A549 treated with ZK216348 at 1 μM for 4 hours (cell line): ENCODE results near the gene UFC1. TPM values are rescaled to one million over a fixed set of nuclear protein-coding genes. Genes with fewer than 3 reads are reported as not detected.

Experiments used
- total RNA-seq: library from RNA; stranded (reverse); fragments of 200-300 nt; extraction: Qiagen RNA extraction; gene quantifications from 5 replicates; pipeline ENCODE4 v1.2.3, GENCODE V29; 2022; ENCODE audit warnings: low read depth

The UFC1 gene
- 85.4 to 154 TPM (median 93.0 TPM) in 5 replicates for total RNA-seq

DNA sequence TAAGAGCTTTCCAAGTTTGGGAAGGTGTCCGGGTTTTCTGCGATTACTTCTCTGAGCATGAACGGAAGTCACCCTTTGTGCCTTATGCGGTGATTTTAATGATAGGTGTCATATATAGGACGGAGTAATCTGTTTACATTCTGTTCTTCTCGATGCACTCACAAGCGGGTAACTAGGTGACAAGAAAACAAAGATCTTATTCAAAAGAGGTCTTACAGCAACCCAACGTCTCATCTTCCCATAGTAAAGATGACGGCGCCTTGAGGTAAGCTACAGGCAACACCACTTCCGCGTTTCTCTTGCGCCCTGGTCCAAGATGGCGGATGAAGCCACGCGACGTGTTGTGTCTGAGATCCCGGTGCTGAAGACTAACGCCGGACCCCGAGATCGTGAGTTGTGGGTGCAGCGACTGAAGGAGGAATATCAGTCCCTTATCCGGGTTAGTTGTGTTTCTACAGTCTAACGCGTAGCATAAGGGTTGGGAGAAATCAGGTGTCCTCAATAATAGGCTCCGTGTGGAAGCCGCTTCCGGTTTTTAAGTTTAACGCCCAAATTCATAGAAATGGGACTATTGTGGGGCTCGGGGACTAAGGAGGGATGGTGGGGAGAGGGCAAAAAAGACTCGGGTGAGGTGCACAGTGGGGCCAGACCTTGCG is at the start of gene UFC1:
Gene UFC1, plus strand, starts transcription at position 297 of the 656 bp plus-strand sequence. Its CDS starts 20 bp downstream, at position 317.

DNA sequence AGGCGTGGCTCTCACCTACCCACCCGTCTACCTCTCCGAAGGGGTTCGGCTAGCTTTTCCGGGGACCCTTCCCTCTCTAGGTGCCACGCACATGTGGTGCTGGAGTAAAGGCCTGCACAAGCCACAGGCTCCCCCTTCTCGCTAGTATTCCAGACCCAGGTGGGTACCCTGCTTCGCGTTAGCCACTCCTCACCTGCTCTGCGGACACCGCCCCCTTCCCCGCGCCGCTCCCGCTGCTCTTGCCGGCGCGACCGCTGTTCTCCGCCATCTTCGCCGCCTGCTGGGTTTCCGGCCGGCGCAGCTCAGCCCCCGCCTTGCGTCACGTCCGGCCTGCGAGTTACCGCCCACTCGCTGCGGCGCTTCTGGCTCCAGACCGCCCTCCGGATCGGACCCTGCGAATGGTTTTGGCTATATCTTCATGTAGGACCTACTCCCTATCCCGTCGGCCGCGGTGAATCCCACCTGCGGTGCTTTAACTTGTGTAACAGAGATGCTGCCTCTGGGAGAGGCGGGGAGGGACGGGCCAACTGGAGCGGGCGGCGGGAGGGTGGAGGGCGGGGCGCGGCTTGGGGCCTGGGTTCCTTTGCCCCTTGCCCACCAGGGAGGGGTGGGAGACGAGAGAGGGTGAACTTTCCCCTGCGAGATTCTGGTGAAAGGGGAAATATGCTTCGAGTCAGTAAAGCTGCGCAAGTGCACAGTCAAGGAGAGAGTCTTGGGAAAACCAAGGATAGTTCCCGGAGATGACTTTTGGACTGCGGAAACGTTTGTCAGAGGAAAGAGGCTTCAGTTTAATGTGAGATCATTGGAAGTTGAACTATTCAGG is 35.8 kb upstream of the UFC1 start, which contains the start of the genes NIT1 and PFDN2:
Gene NIT1, plus strand, starts transcription at position 347 of the 823 bp plus-strand sequence. Its CDS starts 72 bp downstream, at position 419.
Gene PFDN2, minus strand, starts transcription at position 279 of the 823 bp plus-strand sequence. Its CDS starts 11 bp downstream, at position 268.

DNA sequence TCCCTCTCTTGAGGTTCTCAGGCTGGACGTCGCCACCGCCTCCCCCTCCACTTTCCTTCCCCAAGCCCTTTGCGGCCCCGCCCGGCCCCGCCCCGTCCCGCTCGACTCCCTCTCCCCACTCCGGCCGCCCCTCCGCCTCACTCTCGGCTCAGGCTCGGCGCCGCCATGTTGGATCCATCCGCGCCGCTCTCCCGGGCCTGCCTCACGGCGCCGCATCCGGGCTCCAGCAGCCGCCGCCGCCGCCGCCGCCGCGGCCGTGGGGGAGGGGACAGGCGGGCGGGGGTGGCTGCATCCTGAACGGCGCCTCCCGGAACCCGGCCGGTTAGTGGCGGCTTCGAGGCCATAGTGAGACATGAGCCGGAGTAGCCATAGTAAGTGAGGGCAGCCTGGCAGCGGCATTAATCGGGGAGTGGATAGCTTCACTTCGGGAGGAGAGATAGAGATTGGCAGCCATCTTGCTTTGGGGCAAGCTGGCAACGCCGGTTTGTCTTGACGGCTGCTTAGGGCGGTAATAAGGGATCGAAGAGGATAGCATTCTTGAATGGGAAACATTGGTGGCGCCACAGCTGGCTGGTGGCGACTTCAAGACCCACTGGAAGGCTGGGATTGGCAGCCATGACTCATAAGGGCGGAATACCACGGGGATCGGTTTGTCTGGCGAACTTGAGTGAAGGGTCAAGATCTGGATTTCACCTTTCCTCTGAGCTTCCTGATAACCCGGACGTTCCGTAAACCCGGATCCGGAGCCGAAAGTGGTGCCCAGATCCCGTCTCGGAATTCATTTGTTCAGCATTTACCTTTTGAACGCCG is 21.2 kb upstream of the UFC1 start, which contains the start of gene DEDD:
Gene DEDD, minus strand, starts transcription at position 258 of the 810 bp plus-strand sequence. CDS start 8,205 bp downstream, outside the sequence.

DNA sequence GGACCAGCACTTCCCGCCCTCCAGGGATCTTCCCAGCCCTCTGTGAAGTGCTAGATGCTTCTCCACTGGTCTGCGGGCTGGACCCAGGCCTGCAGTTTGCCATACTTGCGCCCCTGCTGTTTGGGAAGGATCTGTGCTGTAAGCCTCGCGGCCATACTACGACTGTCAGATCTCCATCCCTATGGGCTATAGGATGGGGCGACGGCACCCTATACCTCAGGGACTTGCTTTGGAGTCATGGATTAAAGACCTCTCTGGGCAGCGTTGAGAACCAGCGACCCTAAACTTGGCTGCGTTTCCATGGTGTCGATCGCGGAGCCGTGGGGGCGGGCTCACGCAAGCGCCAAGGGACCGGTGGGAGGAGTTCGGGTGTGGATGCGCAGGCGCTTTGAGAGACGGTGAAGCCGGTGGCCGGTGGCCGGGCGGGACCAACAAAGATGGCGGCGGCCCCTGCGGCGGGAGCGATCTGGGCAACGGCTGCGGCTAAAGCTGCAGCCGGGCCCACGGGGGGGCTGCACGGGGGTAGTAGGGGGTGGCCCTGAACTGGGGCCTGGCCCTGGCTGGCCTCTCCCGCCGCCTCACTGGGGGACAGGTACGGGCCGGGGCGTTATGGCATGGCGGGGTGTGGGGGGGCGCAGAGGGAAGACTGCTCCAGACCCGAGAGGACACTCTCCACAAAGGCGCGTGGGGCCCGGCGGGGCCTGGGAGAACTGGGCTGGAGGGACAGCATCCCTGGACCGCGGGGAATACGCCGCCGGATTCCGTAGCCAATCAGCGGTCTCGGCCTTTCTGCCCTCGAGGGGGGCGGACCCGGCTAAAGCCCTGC is 5.5 kb downstream of the UFC1 start, which contains the start of gene USP21:
Gene USP21, plus strand, starts transcription at position 414 of the 826 bp plus-strand sequence. CDS start 1,141 bp downstream, outside the sequence.

DNA sequence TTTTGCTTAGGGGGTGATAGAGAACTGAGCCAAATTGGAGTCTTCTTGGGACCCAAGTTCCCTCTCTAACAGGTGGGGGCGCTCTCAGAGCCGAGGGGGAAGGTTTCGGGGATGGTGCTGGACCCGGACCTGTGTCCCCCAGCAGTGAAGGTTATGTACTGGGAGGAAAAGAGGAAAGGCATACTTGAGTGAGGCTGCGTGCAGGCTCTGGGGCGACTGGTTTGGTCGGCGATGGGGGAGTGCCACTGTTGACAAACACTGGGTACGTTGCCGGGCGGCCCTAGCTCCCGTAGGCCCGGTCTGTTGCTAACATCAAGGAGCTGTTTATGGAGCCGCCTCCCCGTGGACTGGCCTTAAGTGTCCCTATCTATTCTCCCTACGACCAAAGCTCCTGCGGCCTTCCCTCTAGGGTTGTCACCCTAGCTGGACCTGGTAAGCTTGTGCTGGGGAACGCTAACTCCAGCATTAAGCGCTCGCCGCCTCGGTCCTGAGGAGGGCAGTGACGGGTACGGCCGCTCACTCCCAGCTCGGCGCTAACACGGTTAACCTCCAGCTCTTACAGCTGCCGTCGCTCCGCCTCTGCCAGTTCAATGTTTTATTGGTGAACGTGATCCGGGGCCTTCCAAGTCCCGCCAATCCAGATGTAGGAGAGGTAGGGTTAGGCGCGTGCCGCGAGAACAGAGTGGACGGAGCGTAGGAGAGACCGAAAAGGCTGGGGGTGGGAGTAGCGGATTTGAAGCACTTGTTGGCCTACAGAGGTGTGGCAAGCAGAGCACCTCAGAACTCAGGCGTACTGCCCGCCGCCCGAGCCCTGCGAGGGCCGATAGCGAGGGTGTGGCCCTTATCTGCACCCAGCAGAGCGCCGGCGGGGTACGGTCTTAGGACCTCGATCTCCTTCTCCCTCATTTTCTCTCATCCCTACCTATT is 12.2 kb downstream of the UFC1 start, which contains the start of gene PPOX:
Gene PPOX, plus strand, starts transcription at position 685 of the 927 bp plus-strand sequence. CDS start 422 bp downstream, outside the sequence.

DNA sequence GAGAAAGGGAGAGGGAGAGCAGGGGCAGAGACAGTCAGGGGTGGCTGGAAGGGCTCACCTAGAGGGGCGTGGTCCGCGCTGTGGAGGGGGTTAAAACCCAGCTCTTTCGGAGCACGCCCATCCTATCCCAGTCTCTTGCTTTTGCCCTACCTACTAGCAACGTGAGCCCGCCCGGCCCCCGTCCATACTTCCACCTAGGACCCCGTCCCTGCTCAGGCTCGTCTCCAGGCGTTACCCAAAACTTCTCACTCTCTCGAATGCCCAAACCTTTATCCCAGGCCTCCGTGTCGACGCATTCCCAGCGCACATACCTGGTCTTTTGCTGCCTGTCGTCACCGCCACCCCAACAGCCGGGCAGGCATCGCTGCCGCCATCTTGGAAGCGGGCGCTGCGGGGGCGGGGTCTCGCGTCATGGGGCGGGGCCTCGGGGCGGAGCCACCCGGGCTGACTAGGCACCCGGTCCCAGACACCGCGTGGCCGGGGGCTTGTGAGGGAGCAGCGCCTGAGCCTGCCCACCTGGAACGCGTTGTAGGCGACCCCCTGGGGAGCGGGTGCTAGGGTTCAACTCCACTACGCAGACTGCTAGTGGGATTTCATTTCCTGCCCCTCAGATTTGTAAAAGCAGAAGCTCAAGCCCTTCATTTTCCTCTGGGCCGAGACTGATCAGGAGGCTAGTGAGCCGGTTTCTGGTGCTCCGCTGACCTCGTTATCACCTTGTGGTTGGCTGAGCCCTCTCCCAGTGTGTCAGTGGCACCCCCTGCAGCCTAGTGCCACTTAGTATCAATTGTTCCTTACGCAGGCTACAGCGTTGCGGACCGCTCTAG is 23.5 kb downstream of the UFC1 start, which contains the start of gene B4GALT3:
Gene B4GALT3, minus strand, starts transcription at position 396 of the 824 bp plus-strand sequence. CDS start 1,447 bp downstream, outside the sequence.

DNA sequence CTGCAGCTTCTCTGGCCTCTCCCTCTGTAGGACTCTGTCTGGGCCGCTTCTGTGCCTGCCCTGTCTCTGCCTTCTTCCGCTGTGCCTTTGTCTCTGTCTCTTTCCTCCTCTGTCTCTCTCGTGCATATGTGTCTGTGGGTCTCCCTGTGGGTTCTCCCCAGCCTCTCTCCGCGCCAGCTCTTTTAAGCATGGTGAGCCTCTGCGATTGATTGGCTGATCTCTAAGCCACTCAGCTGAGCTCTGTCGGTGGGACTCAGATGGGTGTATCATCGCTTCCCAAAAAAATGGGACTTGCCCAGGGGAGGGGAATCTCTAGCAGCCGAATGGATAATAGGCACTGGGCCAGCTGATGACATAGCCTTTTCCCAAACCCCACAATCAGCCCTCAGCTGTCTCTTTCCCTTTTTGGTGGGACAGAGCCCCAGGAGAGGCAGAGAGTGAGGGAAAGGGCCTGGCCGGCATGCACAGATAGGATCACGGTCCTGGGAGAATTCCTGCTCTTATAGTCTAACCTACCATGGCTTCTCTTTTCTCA is 45.2 kb downstream of the UFC1 start, which contains the start of gene ADAMTS4:
Gene ADAMTS4, minus strand, starts transcription at position 158 of the 535 bp plus-strand sequence. CDS start 427 bp downstream, outside the sequence.

DNA sequence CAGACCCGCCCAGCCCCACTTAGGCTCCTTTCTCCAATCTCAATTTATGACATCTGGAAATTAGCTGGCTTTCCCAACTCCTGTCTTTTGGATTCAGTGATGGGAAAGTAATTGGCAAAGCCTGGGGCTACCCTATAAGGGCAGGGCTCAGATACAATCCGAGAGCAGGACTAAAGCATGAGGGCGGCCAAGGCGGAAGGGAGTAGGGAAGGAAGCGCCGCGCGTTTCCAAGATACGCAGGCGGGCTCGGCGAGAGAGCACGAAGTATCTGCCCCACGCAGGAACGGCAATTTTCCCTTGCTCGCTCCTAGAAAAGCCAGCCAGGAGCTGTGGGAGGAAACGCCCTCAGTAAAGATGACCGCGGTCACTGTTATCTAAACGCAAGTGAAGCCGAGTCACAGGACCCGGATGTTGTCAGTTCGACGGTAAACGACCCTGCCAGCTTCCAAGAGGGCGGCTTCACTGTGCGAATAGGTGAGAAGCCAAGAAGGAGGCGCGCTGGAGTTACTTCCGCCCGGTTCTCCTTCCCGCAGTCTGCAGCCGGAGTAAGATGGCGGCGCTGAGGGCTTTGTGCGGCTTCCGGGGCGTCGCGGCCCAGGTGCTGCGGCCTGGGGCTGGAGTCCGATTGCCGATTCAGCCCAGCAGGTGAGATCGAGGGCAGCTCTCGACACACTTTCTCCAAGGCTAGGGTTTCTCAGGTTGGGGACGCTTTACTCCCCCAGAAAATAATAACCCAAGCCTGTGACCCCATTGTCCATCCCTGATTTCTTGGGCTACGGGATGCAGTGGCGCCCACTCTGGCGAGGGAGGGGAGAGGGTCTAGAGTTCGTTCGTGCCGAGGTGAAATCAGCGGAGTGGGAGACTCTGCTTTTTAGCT is 48.3 kb downstream of the UFC1 start, which contains the start of gene NDUFS2:
Gene NDUFS2, plus strand, starts transcription at position 532 of the 877 bp plus-strand sequence. Its CDS starts 19 bp downstream, at position 551.

Other genes starting within 250 kb of the UFC1 start
- gene ITLN2, start 199.2 kb upstream of the UFC1 start, total RNA-seq = 0.14 to 1.1 TPM (median 0.36 TPM) in 5 replicates
- 43.1 to 66.6 TPM (median 47.2 TPM) in 5 replicates for gene F11R, start 132.8 kb upstream of the UFC1 start, total RNA-seq
- 0.49 to 0.78 TPM (median 0.67 TPM) in 4 of 5 replicates, not detected in the other for gene TSTD1, start 115.0 kb upstream of the UFC1 start, total RNA-seq
- 45.3 to 50.5 TPM (median 49.9 TPM) in 5 replicates for gene USF1, start 108.0 kb upstream of the UFC1 start, total RNA-seq
- 0.06 to 0.19 TPM (median 0.08 TPM) in 5 replicates for gene ARHGAP30, start 84.1 kb upstream of the UFC1 start, total RNA-seq
- 0.81 to 2.9 TPM (median 2.0 TPM) in 5 replicates for gene NECTIN4, start 64.4 kb upstream of the UFC1 start, total RNA-seq
- 1.1 to 2.2 TPM (median 2.0 TPM) in 5 replicates for gene KLHDC9, start 55.6 kb upstream of the UFC1 start, total RNA-seq
- gene PFDN2, start 35.9 kb upstream of the UFC1 start, total RNA-seq = 106 to 128 TPM (median 117 TPM) in 5 replicates
- gene NIT1, start 35.9 kb upstream of the UFC1 start, total RNA-seq = 23.3 to 38.9 TPM (median 30.2 TPM) in 5 replicates
- gene DEDD, start 21.3 kb upstream of the UFC1 start, total RNA-seq = 24.5 to 35.9 TPM (median 32.3 TPM) in 5 replicates
- 15.0 to 24.1 TPM (median 20.5 TPM) in 5 replicates for gene USP21, start 5.5 kb downstream of the UFC1 start, total RNA-seq
- gene PPOX, start 12.4 kb downstream of the UFC1 start, total RNA-seq = 10.7 to 19.4 TPM (median 16.6 TPM) in 5 replicates
- 18.3 to 28.9 TPM (median 25.6 TPM) in 5 replicates for gene B4GALT3, start 23.5 kb downstream of the UFC1 start, total RNA-seq
- 0.02 TPM in 1 of 5 replicates, not detected in the others for gene ADAMTS4, start 45.1 kb downstream of the UFC1 start, total RNA-seq
- gene NDUFS2, start 48.4 kb downstream of the UFC1 start, total RNA-seq = 79.0 to 87.4 TPM (median 84.3 TPM) in 5 replicates
- 0.70 TPM in 1 of 5 replicates, not detected in the others for gene FCER1G, start 61.3 kb downstream of the UFC1 start, total RNA-seq
- not detected in 5 replicates for gene APOA2, start 69.7 kb downstream of the UFC1 start, total RNA-seq
- 9.5 to 12.8 TPM (median 11.3 TPM) in 5 replicates for gene TOMM40L, start 72.1 kb downstream of the UFC1 start, total RNA-seq
- not detected in 5 replicates for gene NR1I3, start 84.2 kb downstream of the UFC1 start, total RNA-seq
- gene PCP4L1, start 104.8 kb downstream of the UFC1 start, total RNA-seq = 0.11 TPM in 1 of 5 replicates, not detected in the others
- gene MPZ, start 156.0 kb downstream of the UFC1 start, total RNA-seq = 0.21 to 0.57 TPM (median 0.45 TPM) in 4 of 5 replicates, not detected in the other
- gene SDHC, start 160.4 kb downstream of the UFC1 start, total RNA-seq = 236 to 252 TPM (median 244 TPM) in 5 replicates
- 0.33 to 0.60 TPM (median 0.49 TPM) in 3 of 5 replicates, not detected in the others for gene CFAP126, start 213.9 kb downstream of the UFC1 start, total RNA-seq